Measurements from ENCODE around the gene PCGF6.
A peak's percentile ranks its signal among the peaks of the same experiment; 100 is the strongest.
"Not testable (repeated sequence)": the region's sequence is repeated elsewhere in the genome, so short reads cannot be mapped to it uniquely, and the experiment has no call there.

PCGF6 gene

GRCh38 chr10:103350517-103351260, at the start of gene PCGF6:
Gene PCGF6, minus strand, starts transcription at chr10:103351140. Its CDS starts 74 bp downstream, at chr10:103351066.
- TF ChIP-seq POLR2A (IDR thresholded peaks at IDR 0.05; ENCODE audit: low read length) (peak; percentile 28), GATA1 (IDR thresholded peaks at IDR 0.05; ENCODE audit: low read depth, low read length) (no peak)
- peak; percentile 87 to 89 for DNase-seq

GRCh38 chr10:103397191-103397825, 46.4 kb upstream of the PCGF6 start:
- peak in 1 of 2 experiments; percentile 17 for DNase-seq

GRCh38 chr10:103396789-103397087, 45.8 kb upstream of the PCGF6 start:
- TF ChIP-seq GATA1 (IDR thresholded peaks at IDR 0.05; ENCODE audit: low read depth, low read length) (no peak), POLR2A (IDR thresholded peaks at IDR 0.05; ENCODE audit: low read length) (peak; percentile 59)
- DNase-seq, result no peak

More at GRCh38 chr10:103397191-103397825, 46.4 kb upstream of the PCGF6 start:
- TF ChIP-seq POLR2A (IDR thresholded peaks at IDR 0.05; ENCODE audit: low read length) (no peak), GATA1 (IDR thresholded peaks at IDR 0.05; ENCODE audit: low read depth, low read length) (no peak)

GRCh38 chr10:103396067-103396788, 45.3 kb upstream of the PCGF6 start, which contains the start of the genes ATP5MK and PDCD11:
Gene ATP5MK, minus strand, starts transcription at chr10:103396475. Its CDS starts 4,018 bp downstream, at chr10:103392457.
Gene PDCD11, plus strand, starts transcription at chr10:103396626. Its CDS starts 1,801 bp downstream, at chr10:103398427.
- TF ChIP-seq POLR2A (IDR thresholded peaks at IDR 0.05; ENCODE audit: low read length) (peak; percentile 91), GATA1 (IDR thresholded peaks at IDR 0.05; ENCODE audit: low read depth, low read length) (no peak)
- DNase-seq, result peak; percentile 98

- no peak for TF ChIP-seq GATA1 (IDR thresholded peaks at IDR 0.05; ENCODE audit: low read depth, low read length)
- no peak for TF ChIP-seq POLR2A (IDR thresholded peaks at IDR 0.05; ENCODE audit: low read length)
- peak in 1 of 2 experiments; percentile 55 for DNase-seq
Observed at GRCh38 chr10:103395754-103396066, 44.8 kb upstream of the PCGF6 start.

GRCh38 chr10:103394180-103394579, 43.2 kb upstream of the PCGF6 start:
- no peak for TF ChIP-seq POLR2A (IDR thresholded peaks at IDR 0.05; ENCODE audit: low read length)
- DNase-seq, result peak; percentile 77 to 80

GRCh38 chr10:103382769-103383168, 31.8 kb upstream of the PCGF6 start:
- DNase-seq, result no peak
- no peak for TF ChIP-seq GATA1 (IDR thresholded peaks at IDR 0.05; ENCODE audit: low read depth, low read length)
- no peak for TF ChIP-seq POLR2A (IDR thresholded peaks at IDR 0.05; ENCODE audit: low read length)

GRCh38 chr10:103374263-103374662, 23.3 kb upstream of the PCGF6 start:
- DNase-seq, result no peak
- TF ChIP-seq GATA1 (IDR thresholded peaks at IDR 0.05; ENCODE audit: low read depth, low read length) (no peak), POLR2A (IDR thresholded peaks at IDR 0.05; ENCODE audit: low read length) (no peak)

GRCh38 chr10:103373544-103373943, 22.6 kb upstream of the PCGF6 start:
- DNase-seq, result no peak
- TF ChIP-seq POLR2A (IDR thresholded peaks at IDR 0.05; ENCODE audit: low read length), result no peak

GRCh38 chr10:103367782-103368518, 17.0 kb upstream of the PCGF6 start, which contains the start of gene TAF5:
Gene TAF5, plus strand, starts transcription at chr10:103367976. Its CDS starts 14 bp downstream, at chr10:103367990.
- TF ChIP-seq GATA1 (IDR thresholded peaks at IDR 0.05; ENCODE audit: low read depth, low read length) (no peak), POLR2A (IDR thresholded peaks at IDR 0.05; ENCODE audit: low read length) (peak; percentile 97)
- peak; percentile 96 to 98 for DNase-seq

GRCh38 chr10:103367379-103367781, 16.4 kb upstream of the PCGF6 start:
- TF ChIP-seq GATA1 (IDR thresholded peaks at IDR 0.05; ENCODE audit: low read depth, low read length) (no peak), POLR2A (IDR thresholded peaks at IDR 0.05; ENCODE audit: low read length) (no peak)
- DNase-seq, result no peak

- DNase-seq, result not testable (repeated sequence)
Observed at GRCh38 chr10:103360791-103361190, 9.9 kb upstream of the PCGF6 start.

GRCh38 chr10:103359493-103359892, 8.6 kb upstream of the PCGF6 start:
- DNase-seq, result not testable (repeated sequence)
